ENCODE measurements around the gene ANK3. TPM values are rescaled to one million over a fixed set of nuclear protein-coding genes. Genes with fewer than 3 reads are reported as not detected.

ANK3 gene
- total and polyA plus RNA-seq, 8 donors: 3.3 to 28.5 (median 17.3) TPM

GRCh38 chr10:60139290-60139689, 250.4 kb downstream of the ANK3 start:
- Histone ChIP-seq H3K27me3 (no peaks in the 10 kb centered on the region), H3K9me3 (no peaks in the 10 kb centered on the region), H3K27ac (peak overlapping the region in 1 of 4 donors; percentile 35), H3K4me3 (no peak overlapping the region), H3K36me3 (no peaks in the 10 kb centered on the region), H3K4me1 (peaks cover 0 to 6% (median 0%) of the 10 kb centered on the region in 3 donors)
- no peak for FAIRE-seq
- TF ChIP-seq, protein P1, sequence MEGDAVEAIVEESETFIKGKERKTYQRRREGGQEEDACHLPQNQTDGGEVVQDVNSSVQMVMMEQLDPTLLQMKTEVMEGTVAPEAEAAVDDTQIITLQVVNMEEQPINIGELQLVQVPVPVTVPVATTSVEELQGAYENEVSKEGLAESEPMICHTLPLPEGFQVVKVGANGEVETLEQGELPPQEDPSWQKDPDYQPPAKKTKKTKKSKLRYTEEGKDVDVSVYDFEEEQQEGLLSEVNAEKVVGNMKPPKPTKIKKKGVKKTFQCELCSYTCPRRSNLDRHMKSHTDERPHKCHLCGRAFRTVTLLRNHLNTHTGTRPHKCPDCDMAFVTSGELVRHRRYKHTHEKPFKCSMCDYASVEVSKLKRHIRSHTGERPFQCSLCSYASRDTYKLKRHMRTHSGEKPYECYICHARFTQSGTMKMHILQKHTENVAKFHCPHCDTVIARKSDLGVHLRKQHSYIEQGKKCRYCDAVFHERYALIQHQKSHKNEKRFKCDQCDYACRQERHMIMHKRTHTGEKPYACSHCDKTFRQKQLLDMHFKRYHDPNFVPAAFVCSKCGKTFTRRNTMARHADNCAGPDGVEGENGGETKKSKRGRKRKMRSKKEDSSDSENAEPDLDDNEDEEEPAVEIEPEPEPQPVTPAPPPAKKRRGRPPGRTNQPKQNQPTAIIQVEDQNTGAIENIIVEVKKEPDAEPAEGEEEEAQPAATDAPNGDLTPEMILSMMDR (IDR thresholded peaks at IDR 0.05): no peak
- no peak for ATAC-seq
- 63% methylated on average over 3 of the region's 3 CpGs for whole genome bisulfite sequencing, 2 donors
- intact Hi-C loops (cut with DNase I): no loop called here
- DNase-seq: no peak

DNA sequence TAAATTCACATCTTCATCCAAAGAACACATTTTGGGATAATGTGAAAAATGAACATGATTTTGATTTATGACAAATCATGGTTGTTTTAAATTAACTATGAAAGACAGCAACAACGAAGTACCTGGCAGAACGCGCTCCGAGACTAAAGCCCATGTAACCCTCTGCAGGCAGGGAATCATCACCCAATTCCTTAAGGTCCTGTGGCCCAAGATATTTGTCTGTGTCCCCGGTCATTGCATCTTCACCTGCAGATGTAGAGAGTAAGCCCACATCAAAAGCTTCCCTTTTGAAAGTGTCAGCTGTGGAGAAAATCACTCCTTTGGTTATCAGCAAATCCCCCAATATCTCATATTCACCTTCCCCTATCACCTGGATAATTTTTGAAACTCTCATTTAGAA, 250.8 kb downstream of the ANK3 start:
- TF ChIP-seq, protein P1 (IDR thresholded peaks at IDR 0.05): no peak
- Histone ChIP-seq H3K27me3 (no peaks in the 10 kb centered on the region), H3K9me3 (no peaks in the 10 kb centered on the region), H3K4me1 (peaks cover 0 to 6% (median 0%) of the 10 kb centered on the region in 3 donors), H3K4me3 (no peak overlapping the region), H3K36me3 (no peaks in the 10 kb centered on the region), H3K27ac (no peak overlapping the region)
- ATAC-seq (no peak), DNase-seq (no peak), FAIRE-seq (no peak)
- intact Hi-C loops (cut with DNase I): no loop called here
- 78 to 79% methylated on average over 5 of the region's 5 CpGs for WGBS, 2 donors

DNA sequence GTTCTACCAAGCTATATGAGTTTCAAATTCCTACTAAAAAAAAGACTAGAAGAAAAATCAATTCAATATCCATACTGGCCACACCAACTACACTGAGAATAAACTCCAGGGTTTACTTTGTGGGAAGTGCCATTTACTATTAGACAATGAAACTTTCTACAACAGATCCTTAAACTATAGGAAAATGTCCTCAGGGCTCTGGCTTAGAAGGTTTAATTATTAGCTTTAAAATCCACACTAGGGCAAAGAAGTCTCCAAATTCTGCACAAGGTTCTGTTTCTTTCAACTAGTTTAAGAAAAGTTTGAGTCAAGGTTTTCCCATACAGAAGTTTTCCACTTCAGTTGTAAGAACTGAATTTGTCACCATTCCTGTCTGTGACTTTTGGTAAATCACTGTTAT, 251.6 kb downstream of the ANK3 start:
- Histone ChIP-seq H3K27me3 (no peaks in the 10 kb centered on the region), H3K27ac (no peak overlapping the region), H3K4me1 (peaks cover 0 to 6% (median 0%) of the 10 kb centered on the region in 3 donors), H3K36me3 (no peaks in the 10 kb centered on the region), H3K9me3 (no peaks in the 10 kb centered on the region), H3K4me3 (no peak overlapping the region)
- FAIRE-seq: no peak
- ATAC-seq: no peak
- intact Hi-C loops (cut with DNase I): no loop called here
- DNase-seq: no peak
- TF ChIP-seq, protein P1 (IDR thresholded peaks at IDR 0.05): no peak

GRCh38 chr10:60137292-60137992, 252.2 kb downstream of the ANK3 start:
- Histone ChIP-seq H3K4me1 (peaks cover 0 to 6% (median 0%) of the 10 kb centered on the region in 3 donors), H3K27ac (no peak overlapping the region), H3K36me3 (no peaks in the 10 kb centered on the region), H3K4me3 (no peak overlapping the region), H3K9me3 (no peaks in the 10 kb centered on the region), H3K27me3 (no peaks in the 10 kb centered on the region)
- DNase-seq (no peak), FAIRE-seq (peak; percentile 13), ATAC-seq (no peak)
- WGBS, 2 donors: 89 to 99% methylated on average over 2 of the region's 2 CpGs
- intact Hi-C loops (cut with DNase I): no loop called here
- TF ChIP-seq, protein P1 (IDR thresholded peaks at IDR 0.05): no peak

- intact Hi-C loops (cut with DNase I): no loop called here
- Histone ChIP-seq H3K36me3 (no peaks in the 10 kb centered on the region), H3K27ac (no peak overlapping the region), H3K4me1 (peaks cover 0 to 6% (median 0%) of the 10 kb centered on the region in 3 donors), H3K4me3 (no peak overlapping the region), H3K27me3 (no peaks in the 10 kb centered on the region), H3K9me3 (no peaks in the 10 kb centered on the region)
- TF ChIP-seq, protein P1 (IDR thresholded peaks at IDR 0.05): no peak
- no peak for DNase-seq
- FAIRE-seq: no peak
- whole genome bisulfite sequencing, 2 donors: 89 to 90% methylated on average over 3 of the region's 3 CpGs
- ATAC-seq: no peak
These were observed 254.7 kb downstream of the ANK3 start for GRCh38 chr10:60135020-60135419.

Measured in pancreas (tissue), 10 donors.